C1 segment of cervical spinal cord (tissue), 14 donors: ENCODE data around the gene LYPD5.

Source experiments
- DNase-seq, 14 donors: peaks; one replicate each; lab custom pipeline; 2025; lab: John Stamatoyannopoulos, UW

LYPD5 gene

GRCh38 chr19:43752287-43752875 is 49.9 kb downstream of the LYPD5 start:
- DNase-seq, result no peak

- no peak for DNase-seq
These were observed 50.6 kb downstream of the LYPD5 start for GRCh38 chr19:43751466-43752220.

- DNase-seq, result no peak
These were observed 52.3 kb downstream of the LYPD5 start for GRCh38 chr19:43749898-43750297.

GRCh38 chr19:43749152-43749551 is 53.1 kb downstream of the LYPD5 start:
- DNase-seq, result no peak

GRCh38 chr19:43748685-43749084 is 53.6 kb downstream of the LYPD5 start:
- no peak for DNase-seq

GRCh38 chr19:43748205-43748594 is 54.0 kb downstream of the LYPD5 start:
- no peak for DNase-seq

- no peak for DNase-seq
These were observed 54.6 kb downstream of the LYPD5 start for GRCh38 chr19:43747557-43748204.
